ENCODE measurements around the gene MACO1. TPM values are rescaled to one million over a fixed set of nuclear protein-coding genes. Genes with fewer than 3 reads are reported as not detected.
A peak's percentile ranks its signal among the peaks of the same experiment; 100 is the strongest.
"Not testable (repeated sequence)": the region's sequence is repeated elsewhere in the genome, so short reads cannot be mapped to it uniquely, and the experiment has no call there.

The MACO1 gene
- total and polyA plus RNA-seq, 9 of the 15 experiments (the other 6 are each of a cell fraction or from before 2014, with no cell fraction given), result 4.6 to 28.4 (median 21.7) TPM

GRCh38 chr1:25388691-25389090 is 42.0 kb upstream of the MACO1 start:
- H3K4me2 ChIP-seq (ENCODE audit: insufficient read depth, low read length); H2AFZ ChIP-seq (ENCODE audit: low read depth, low read length); H3K27ac ChIP-seq (ENCODE audit: extremely low read depth, low read depth, low read length); H3K9ac ChIP-seq (ENCODE audit: insufficient read depth in 1 of 2, low read depth in 2 of 2, low read length in 2 of 2); H4K20me1 ChIP-seq (replicated peaks; ENCODE audit: control insufficient read depth, insufficient read depth, low read length); H3K79me2 ChIP-seq (ENCODE audit: control insufficient read depth, insufficient read depth, low read length); H3K36me3 ChIP-seq (ENCODE audit: control insufficient read depth, insufficient read depth, low read length); intact Hi-C loops (cut with micrococcal nuclease); H3K4me1 ChIP-seq (replicated peaks in 1 of 2; ENCODE audit: control insufficient read depth in 2 of 2, insufficient read depth in 2 of 2, low read length in 2 of 2); H3K4me3 ChIP-seq; BruUV-seq (replicated peaks); in situ Hi-C loops (cut with MboI); H3K27me3 ChIP-seq (ENCODE audit: control insufficient read depth in 2 of 2, insufficient read depth in 2 of 2, low read length in 2 of 2); FAIRE-seq; H3K9me3 ChIP-seq (replicated peaks; ENCODE audit: control insufficient read depth, insufficient read depth, low read depth, low read length); H3K9me1 ChIP-seq (ENCODE audit: control insufficient read depth, insufficient read depth, low read length); CTCF ChIA-PET (ENCODE audit: low intra/inter-chr PET ratio): not testable (repeated sequence)
- peak; percentile 16; the same call in 1 of the 3 replicates for ATAC-seq
- peak; percentile 73 for TF ChIP-seq NFIC (IDR thresholded peaks at IDR 0.05)
- POLR2A ChIA-PET, result interaction anchor here (0.6 kb wide), 1 partner anchor 533 kb away, joined by 3 read pairs; no protein-coding TSS in a partner anchor
- WGBS (ENCODE audit: insufficient coverage, low coverage, missing lambda C conversion rate), result 43% methylated on average over 7 of the region's 9 CpGs
- DNase-seq (ENCODE audit: extremely low read depth in 1 of 4, low spot score in 3 of 4), result peak in 1 of 4 experiments; percentile 16

DNA sequence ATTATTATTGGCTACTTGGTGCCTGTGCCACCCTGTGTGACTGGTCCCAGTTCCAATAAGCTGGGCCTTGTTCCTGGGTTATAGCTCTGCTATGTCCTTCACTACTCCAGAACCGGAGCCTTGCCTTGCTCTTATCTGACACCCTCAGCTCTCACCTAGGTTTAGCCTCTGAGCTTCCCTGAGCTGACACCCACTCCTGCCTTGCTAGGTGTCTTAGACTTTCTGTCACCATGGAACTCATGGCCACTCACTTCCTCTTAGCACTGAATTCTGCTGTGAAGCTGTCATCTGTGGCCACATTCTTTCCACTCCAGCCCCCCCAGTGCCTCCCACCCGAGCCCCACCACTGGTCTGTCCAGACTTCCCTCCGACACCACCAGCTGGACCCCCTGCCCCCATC is 41.0 kb upstream of the MACO1 start:
- ATAC-seq, result peak; percentile 63
- H3K4me1 ChIP-seq (replicated peaks in 1 of 2; ENCODE audit: control insufficient read depth in 2 of 2, insufficient read depth in 2 of 2, low read length in 2 of 2); H3K27me3 ChIP-seq (ENCODE audit: control insufficient read depth in 2 of 2, insufficient read depth in 2 of 2, low read length in 2 of 2); H3K4me2 ChIP-seq (ENCODE audit: insufficient read depth, low read length); POLR2A ChIA-PET; H3K9ac ChIP-seq (ENCODE audit: insufficient read depth in 1 of 2, low read depth in 2 of 2, low read length in 2 of 2); H4K20me1 ChIP-seq (replicated peaks; ENCODE audit: control insufficient read depth, insufficient read depth, low read length); in situ Hi-C loops (cut with MboI); H3K27ac ChIP-seq (ENCODE audit: extremely low read depth, low read depth, low read length); H3K4me3 ChIP-seq; H3K9me1 ChIP-seq (ENCODE audit: control insufficient read depth, insufficient read depth, low read length); H3K79me2 ChIP-seq (ENCODE audit: control insufficient read depth, insufficient read depth, low read length); BruUV-seq (replicated peaks); H3K36me3 ChIP-seq (ENCODE audit: control insufficient read depth, insufficient read depth, low read length); CTCF ChIA-PET (ENCODE audit: low intra/inter-chr PET ratio); H2AFZ ChIP-seq (ENCODE audit: low read depth, low read length); H3K9me3 ChIP-seq (replicated peaks; ENCODE audit: control insufficient read depth, insufficient read depth, low read depth, low read length): not testable (repeated sequence)
- TF ChIP-seq EGR1 (conservative IDR thresholded peaks at IDR 0.05), result 0 out of 2 replicates have a peak, but pooled peaks have one; percentile 14
- WGBS (ENCODE audit: insufficient coverage, low coverage, missing lambda C conversion rate), result 42% methylated on average over 3 of the region's 3 CpGs
- FAIRE-seq, result peak; percentile 78
- peak in 1 of 4 experiments; percentile 47 for DNase-seq (ENCODE audit: extremely low read depth in 1 of 4, low spot score in 3 of 4)
- intact Hi-C loops (cut with micrococcal nuclease), result loop anchor here (10.0 kb wide), 1 partner anchor 145 kb away; the partner anchor contains the start of gene RSRP1

All from K562 (cell line).